Muscle layer of colon (tissue), 2 donors: ENCODE measurements around the gene ASAP2.
"Not testable (repeated sequence)": the region's sequence is repeated elsewhere in the genome, so short reads cannot be mapped to it uniquely, and the experiment has no call there.

Experiments
- H3K27ac ChIP-seq: one replicate; pipeline ENCODE4 v1.7.0; 2013; ENCODE audit warnings: low read depth, mild to moderate bottlenecking, low read length, moderate library complexity
- H3K27me3 ChIP-seq, 2 donors: one replicate each; pipeline ENCODE4 v1.7.0; 2013; ENCODE audit warnings: low read length in 2 of 2, mild to moderate bottlenecking in 2 of 2; ENCODE audit not compliant: insufficient read depth in 2 of 2, control insufficient read depth in 1 of 2
- H3K36me3 ChIP-seq: one replicate; pipeline ENCODE4 v1.7.0; 2013; ENCODE audit warnings: mild to moderate bottlenecking, low read length; ENCODE audit not compliant: insufficient read depth
- H3K4me1 ChIP-seq: one replicate; pipeline ENCODE4 v1.7.0; 2013; ENCODE audit warnings: mild to moderate bottlenecking, low read length; ENCODE audit not compliant: insufficient read depth
- H3K4me3 ChIP-seq, 2 donors: one replicate each; pipeline ENCODE4 v1.7.0; 2013; ENCODE audit warnings: low read length in 2 of 2, low read depth in 1 of 2, mild to moderate bottlenecking in 1 of 2, moderate library complexity in 1 of 2
- H3K9ac ChIP-seq: one replicate; pipeline ENCODE4 v1.7.0; 2013; ENCODE audit warnings: low read length
- H3K9me3 ChIP-seq: one replicate; pipeline ENCODE4 v1.7.0; 2013; ENCODE audit warnings: mild to moderate bottlenecking, low read length
- donor health status: abdominal sarcoma.
- donor health status: Adenocarcinoma of cecum.

The ASAP2 gene

DNA sequence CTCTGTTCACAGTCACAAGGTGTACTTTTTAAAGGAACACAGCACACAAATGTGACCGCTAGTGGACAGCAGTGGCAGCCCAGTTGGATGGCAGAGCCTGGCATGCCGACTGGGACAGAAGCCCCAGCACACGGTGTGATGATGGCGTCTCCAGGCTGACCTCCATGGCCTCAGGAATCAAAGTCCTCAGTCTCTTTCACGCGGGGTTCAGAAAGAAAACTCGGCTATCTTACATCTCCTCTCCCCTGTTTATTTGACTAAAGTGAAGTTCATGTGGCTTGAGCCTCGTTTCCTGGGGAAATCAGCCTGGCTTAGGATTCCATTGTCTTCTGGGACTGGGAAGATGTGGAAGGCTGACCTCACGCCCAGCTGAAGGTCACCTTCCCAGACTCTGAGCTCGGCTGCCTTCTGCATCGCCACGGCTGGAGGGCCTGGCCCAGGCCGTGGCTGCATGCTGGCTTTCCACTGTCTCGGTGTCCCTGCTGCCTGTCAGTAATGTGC, 56.1 kb downstream of the ASAP2 start:
- Histone ChIP-seq H3K4me1 (peaks cover 59% of the 10 kb centered on the region), H3K9me3 (no peaks in the 10 kb centered on the region), H3K9ac (peak overlapping the region; percentile 33), H3K27ac (peak overlapping the region; percentile 63), H3K27me3 (no peaks in the 10 kb centered on the region), H3K36me3 (no peaks in the 10 kb centered on the region), H3K4me3 (peak overlapping the region in 1 of 2 donors; percentile 4)

DNA sequence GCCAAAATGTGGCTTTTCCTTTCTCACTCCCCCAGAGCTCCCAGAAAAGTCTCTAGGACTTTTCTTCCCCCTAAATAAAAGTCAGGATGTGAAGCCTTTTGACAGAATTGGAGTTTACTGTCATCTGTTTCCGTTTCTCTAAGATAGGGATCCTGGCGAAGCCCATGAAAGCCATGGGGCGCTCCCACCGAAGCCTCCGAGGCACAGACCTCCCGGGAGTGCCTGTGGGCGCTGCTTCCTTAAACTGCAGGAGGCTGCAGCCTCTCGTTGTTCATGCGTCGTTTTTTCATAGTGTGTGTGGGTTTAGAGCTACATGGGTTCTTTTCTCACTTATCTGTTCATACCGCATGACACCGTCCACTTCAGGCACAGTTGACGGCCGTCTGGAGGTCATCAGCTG, 56.8 kb downstream of the ASAP2 start:
- Histone ChIP-seq H3K9me3 (no peaks in the 10 kb centered on the region), H3K27me3 (no peaks in the 10 kb centered on the region), H3K27ac (peak overlapping the region; percentile 58), H3K36me3 (no peaks in the 10 kb centered on the region), H3K9ac (peak overlapping the region; percentile 37), H3K4me3 (peak overlapping the region in 1 of 2 donors; percentile 4), H3K4me1 (peaks cover 54% of the 10 kb centered on the region)

GRCh38 chr2:9264301-9264700, 57.7 kb downstream of the ASAP2 start:
- no peak overlapping the region for H3K4me3 ChIP-seq
- no peak overlapping the region for H3K27ac ChIP-seq
- H3K9me3 ChIP-seq: no peaks in the 10 kb centered on the region
- no peaks in the 10 kb centered on the region for H3K27me3 ChIP-seq
- H3K4me1 ChIP-seq: peaks cover 45% of the 10 kb centered on the region
- H3K36me3 ChIP-seq: no peaks in the 10 kb centered on the region
- no peak overlapping the region for H3K9ac ChIP-seq

GRCh38 chr2:9266711-9267110, 60.1 kb downstream of the ASAP2 start:
- no peaks in the 10 kb centered on the region for H3K27me3 ChIP-seq
- H3K36me3 ChIP-seq: no peaks in the 10 kb centered on the region
- H3K4me1 ChIP-seq: peaks cover 21% of the 10 kb centered on the region
- H3K27ac ChIP-seq: no peak overlapping the region
- no peak overlapping the region for H3K4me3 ChIP-seq
- H3K9me3 ChIP-seq: no peaks in the 10 kb centered on the region
- no peak overlapping the region for H3K9ac ChIP-seq

- not testable (repeated sequence) for H3K27ac ChIP-seq, H3K9ac ChIP-seq, H3K27me3 ChIP-seq, H3K36me3 ChIP-seq, H3K4me3 ChIP-seq, H3K9me3 ChIP-seq
- H3K4me1 ChIP-seq: peaks cover 16% of the 10 kb centered on the region
These were observed 60.7 kb downstream of the ASAP2 start for GRCh38 chr2:9267286-9267685.

DNA sequence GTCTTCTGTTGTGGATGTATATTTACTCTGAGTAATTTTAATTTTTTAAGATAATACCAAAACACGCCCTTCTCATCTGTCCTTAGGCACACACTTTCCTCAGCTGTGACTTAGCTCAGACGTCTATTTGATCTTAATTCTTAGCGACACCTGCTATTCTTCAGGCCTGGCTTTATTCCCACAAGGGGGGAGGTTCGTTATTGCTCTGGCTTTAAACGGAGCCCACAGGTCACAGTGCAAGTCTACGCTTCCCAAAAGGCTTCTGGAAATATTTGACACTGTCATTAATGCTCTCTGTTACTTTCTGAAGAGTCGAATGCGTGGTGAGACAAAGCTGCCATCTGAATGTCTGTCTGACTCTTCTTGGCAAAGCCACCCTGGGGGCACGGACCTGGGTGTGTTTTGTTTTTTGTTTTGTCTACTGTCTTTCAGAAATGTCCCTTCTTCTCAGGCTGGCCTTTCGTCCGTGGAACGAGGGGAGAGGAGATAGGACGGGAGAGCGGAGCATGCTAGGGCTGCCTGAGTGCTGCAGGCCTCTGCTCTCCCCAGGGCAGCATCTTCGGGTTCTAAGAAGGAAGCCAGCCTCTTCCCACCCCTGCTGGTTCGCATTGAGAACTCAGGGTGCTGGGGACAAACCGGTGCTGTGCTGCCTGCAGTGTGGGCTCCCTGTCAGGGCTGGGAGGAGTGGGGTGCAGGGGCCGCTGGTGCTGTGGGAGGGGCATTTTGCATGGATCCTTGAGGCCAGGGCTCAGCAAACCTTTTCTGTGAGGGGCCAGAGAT, 61.9 kb downstream of the ASAP2 start:
- Histone ChIP-seq H3K9ac (no peak overlapping the region), H3K27ac (no peak overlapping the region), H3K4me3 (no peak overlapping the region), H3K27me3 (no peaks in the 10 kb centered on the region), H3K36me3 (no peaks in the 10 kb centered on the region), H3K4me1 (peaks cover 5% of the 10 kb centered on the region), H3K9me3 (no peaks in the 10 kb centered on the region)

- Histone ChIP-seq H3K9me3 (no peaks in the 10 kb centered on the region), H3K27ac (no peak overlapping the region), H3K4me1 (peaks cover 6% of the 10 kb centered on the region)
These were observed 62.7 kb downstream of the ASAP2 start for GRCh38 chr2:9269295-9269694.

GRCh38 chr2:9269695-9270360, 63.2 kb downstream of the ASAP2 start:
- H3K36me3 ChIP-seq: no peaks in the 10 kb centered on the region
- no peaks in the 10 kb centered on the region for H3K9me3 ChIP-seq
- H3K4me1 ChIP-seq: peaks cover 6% of the 10 kb centered on the region
- no peak overlapping the region for H3K9ac ChIP-seq
- no peak overlapping the region for H3K27ac ChIP-seq
- H3K27me3 ChIP-seq: no peaks in the 10 kb centered on the region
- no peak overlapping the region for H3K4me3 ChIP-seq

More at GRCh38 chr2:9269295-9269694, 62.7 kb downstream of the ASAP2 start:
- Histone ChIP-seq H3K4me3 (no peak overlapping the region), H3K27me3 (no peaks in the 10 kb centered on the region), H3K36me3 (no peaks in the 10 kb centered on the region), H3K9ac (no peak overlapping the region)

GRCh38 chr2:9271091-9271490, 64.5 kb downstream of the ASAP2 start:
- Histone ChIP-seq H3K36me3 (no peaks in the 10 kb centered on the region), H3K9me3 (no peaks in the 10 kb centered on the region), H3K27ac (no peak overlapping the region), H3K4me3 (no peak overlapping the region), H3K27me3 (no peaks in the 10 kb centered on the region), H3K9ac (no peak overlapping the region), H3K4me1 (peaks cover 6% of the 10 kb centered on the region)

- no peaks in the 10 kb centered on the region for H3K27me3 ChIP-seq
- H3K4me3 ChIP-seq: no peak overlapping the region
- no peak overlapping the region for H3K27ac ChIP-seq
- peaks cover 6% of the 10 kb centered on the region for H3K4me1 ChIP-seq
- no peak overlapping the region for H3K9ac ChIP-seq
- H3K36me3 ChIP-seq: no peaks in the 10 kb centered on the region
- H3K9me3 ChIP-seq: no peaks in the 10 kb centered on the region
These were observed 65.1 kb downstream of the ASAP2 start for GRCh38 chr2:9271691-9272090.

DNA sequence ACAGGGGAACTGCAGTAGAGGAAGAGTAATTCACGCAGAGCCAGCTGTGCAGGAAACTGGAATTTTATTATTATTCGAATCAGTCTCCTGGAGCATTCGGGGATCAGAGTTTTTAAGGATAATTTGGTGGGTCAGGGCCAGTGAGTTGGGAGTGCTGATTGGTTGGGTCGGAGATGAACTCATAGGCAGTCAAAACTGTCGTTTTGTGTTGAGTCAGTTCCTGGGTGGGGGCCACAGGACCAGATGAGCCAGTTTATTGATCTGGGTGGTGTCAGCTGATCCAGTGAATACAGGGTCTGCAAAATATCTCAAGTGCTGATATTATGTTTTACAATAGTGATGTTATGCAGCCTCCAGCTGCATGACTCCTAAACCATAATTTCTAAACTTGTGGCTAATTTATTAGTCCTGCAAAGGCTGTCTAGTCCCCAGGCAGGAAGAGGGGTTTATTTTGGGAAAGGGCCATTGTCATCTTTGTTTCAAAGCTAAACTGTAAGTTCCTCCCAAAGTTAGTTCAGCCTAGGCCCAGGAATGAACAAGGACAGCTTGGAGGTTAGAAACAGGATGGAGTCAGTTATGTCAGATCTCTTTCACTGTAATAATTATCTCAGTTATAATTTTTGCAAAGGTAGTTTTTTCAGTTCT, 67.0 kb downstream of the ASAP2 start:
- H3K9me3 ChIP-seq: no peaks in the 10 kb centered on the region
- H3K27ac ChIP-seq: no peak overlapping the region
- H3K9ac ChIP-seq: no peak overlapping the region
- H3K4me1 ChIP-seq: peaks cover 6% of the 10 kb centered on the region
- no peaks in the 10 kb centered on the region for H3K27me3 ChIP-seq
- H3K36me3 ChIP-seq: no peaks in the 10 kb centered on the region
- H3K4me3 ChIP-seq: no peak overlapping the region
